T-helper 22 cell (primary cell): Measurements from ENCODE around the gene DEK.
"Not testable (repeated sequence)": the region's sequence is repeated elsewhere in the genome, so short reads cannot be mapped to it uniquely, and the experiment has no call there.

Experiments
- DNase-seq: peaks from one replicate; pipeline ENCODE4 v3.0.0-alpha.2; 2020; ENCODE audit warnings: low read depth

The DEK gene

DNA sequence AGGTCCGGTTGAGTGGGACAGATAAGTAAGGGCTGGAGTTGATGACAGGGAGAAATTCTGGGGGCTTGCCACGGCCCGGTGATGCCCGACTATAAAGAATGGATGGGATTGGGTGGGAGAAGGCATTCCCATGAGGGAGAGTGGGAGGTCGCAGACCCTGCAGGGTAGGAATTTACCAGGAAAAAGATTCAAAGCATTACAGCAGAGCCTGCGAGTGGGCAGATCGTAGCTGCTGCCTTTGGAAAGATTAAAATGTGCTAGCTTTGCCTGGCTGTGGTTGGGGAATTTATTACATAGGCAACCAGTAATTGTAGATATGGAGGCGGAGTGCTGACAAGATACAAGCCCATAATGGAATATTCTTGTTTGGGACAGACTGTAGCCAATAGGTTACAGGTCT lies 59.6 kb downstream of the DEK start:
- DNase-seq, result no peak

DNA sequence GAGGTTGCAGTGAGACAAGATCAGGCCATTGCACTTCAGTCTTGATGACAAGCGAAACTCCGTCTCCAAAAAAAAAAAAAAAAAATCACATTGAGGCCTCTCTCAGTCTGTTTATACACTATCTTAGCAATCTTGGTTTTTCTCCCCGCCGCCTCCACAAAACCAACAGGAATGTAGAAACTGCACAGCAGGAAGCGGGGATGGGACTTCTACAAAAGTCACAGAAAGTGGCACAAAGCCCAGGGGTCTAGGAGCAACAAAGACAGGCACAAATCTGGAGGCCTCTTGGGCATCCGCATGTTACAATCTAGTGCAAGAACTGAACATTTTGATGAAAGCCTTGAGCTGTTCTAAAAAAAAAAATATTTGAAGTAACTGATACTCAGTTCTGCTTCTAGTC lies 60.5 kb downstream of the DEK start:
- DNase-seq, result no peak

DNA sequence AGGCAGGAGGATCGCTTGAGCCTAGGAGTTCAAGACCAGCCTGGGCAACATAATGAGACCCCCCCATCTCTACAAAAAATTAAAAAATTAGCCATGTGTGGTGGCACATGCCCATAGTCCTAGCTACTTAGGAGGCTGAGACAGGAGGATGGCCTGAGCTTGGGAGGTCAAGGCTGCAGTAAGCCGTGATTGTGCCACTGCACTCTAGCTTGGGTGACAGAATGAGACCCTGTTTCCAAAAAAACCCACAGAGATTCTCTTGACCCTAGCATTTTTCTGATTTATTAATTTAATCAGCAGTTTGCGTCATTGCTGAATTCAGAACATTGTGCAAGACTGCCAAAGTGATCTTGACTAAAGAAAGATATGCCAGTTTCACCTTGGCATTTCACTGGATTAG lies 72.3 kb downstream of the DEK start:
- no peak for DNase-seq

GRCh38 chr6:18189196-18189595 lies 75.1 kb downstream of the DEK start:
- no peak for DNase-seq

DNA sequence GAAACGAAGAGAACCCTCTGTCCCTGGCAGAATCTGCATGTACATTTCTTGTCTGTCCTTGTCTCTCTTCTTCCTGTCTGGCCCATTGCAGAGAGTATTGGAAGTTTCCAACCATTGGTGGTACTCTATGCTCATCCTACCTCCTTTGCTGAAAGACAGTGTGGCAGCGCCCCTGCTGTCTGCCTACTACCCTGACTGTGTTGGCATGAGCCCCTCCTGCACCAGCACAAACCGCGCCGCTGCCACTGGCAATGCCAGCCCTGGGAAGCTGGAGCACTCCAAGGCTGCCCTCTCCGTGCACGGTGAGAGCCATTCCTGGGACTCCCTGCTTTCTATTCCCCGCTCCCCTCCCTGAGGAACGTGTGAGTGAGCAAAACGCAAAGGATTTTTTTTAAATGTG lies 76.6 kb downstream of the DEK start:
- no peak for DNase-seq

DNA sequence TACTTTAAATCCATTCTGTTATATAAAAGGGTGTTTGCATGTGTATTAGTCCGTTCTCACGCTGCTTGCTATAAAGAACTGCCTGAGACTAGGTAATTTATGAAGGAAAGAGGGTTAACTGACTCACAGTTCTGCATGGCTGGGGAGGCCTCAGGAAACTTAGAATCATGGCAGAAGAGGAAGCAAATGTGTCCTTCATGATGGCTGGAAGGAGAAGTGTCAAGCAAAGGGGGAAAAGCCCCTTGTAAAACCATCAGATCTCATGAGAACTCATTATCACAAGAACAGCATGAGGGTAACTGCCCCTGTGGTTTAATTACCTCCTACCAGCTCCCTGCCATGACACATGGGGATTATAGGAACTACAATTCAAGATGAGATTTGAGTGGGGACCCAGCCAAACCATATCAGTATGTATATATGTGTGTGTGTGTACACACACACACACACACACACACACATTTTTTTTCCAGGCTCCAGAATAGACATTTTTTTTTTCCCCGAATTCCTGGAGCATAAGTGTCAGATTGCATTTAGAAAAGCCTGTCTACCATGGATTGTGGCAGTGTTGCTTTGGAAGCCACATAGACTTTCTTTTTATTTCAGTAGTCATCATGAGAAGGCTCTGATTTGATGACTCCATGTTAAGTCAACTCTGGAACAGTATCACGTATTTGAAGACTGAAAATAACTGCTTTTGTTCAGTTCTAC lies 77.6 kb downstream of the DEK start:
- no peak for DNase-seq

- no peak for DNase-seq
Measured at GRCh38 chr6:18186033-18186432, 78.3 kb downstream of the DEK start.

DNA sequence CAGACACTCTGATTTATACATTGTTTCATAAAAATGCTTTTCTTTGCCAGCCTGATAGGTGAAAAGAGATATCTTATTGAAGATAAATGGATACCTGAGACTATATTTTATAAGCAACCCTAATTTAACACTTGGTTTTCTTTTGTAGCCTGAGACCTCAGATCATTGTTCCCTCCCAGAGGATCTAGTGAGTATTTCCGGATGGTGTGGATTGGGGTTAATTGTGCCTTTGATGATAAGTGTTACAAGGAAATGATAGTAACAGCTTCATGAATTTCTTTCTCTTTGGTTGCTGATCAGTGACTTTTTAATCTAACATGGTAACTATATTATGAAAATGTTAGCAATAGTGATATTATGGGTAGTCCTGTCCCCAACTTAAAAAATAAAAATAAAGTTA lies 78.7 kb downstream of the DEK start:
- no peak for DNase-seq

GRCh38 chr6:18183766-18184165 lies 80.6 kb downstream of the DEK start:
- no peak for DNase-seq

DNA sequence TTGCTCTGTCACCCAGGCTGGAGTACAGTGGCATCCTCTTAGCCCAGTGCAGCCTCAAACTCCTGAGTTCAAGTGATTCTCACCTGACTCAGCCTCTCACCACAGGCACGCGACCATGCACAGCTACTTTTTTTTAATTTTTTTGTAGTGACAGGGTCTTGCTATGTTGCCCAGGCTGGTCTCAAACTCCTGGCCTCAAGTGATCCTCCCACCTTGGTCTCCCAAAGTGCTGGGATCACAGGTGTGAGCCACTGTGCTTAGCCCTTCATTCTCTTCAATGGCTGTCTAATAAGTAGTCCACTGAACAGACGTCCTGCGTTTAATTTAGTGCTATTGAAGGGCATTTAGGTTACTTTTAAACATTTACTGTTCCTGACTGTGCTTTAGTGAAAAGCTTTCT lies 81.8 kb downstream of the DEK start:
- DNase-seq, result no peak

DNA sequence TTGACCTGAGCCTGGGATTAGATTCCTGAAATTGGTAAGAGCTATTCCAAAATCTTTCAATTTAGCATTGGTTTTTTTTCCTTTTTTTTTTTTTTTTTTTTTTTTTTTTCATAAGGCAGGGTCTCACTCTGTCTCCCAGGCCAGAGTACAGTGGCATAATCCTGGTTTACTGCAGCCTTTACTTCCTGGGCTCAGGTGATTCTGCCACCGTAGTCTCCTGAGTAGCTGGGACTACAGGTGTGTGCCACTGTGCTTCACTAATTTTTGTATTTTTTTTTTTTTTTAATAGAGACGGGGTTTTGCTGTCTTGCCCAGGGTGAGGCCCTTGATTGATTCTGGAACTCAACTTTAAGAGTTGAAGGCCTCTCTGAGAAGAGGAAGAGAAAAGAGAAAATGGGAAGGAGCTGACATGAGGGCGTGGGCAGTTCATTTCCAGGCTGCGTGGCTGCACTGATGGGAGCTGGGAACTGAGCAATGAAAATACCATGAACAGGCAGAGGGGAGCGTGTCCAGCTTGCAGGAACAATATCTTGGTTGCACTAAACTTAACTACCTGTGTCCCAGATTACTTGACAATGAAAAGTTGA lies 84.5 kb downstream of the DEK start:
- no peak for DNase-seq

GRCh38 chr6:18178960-18179615 lies 85.2 kb downstream of the DEK start:
- no peak for DNase-seq

DNA sequence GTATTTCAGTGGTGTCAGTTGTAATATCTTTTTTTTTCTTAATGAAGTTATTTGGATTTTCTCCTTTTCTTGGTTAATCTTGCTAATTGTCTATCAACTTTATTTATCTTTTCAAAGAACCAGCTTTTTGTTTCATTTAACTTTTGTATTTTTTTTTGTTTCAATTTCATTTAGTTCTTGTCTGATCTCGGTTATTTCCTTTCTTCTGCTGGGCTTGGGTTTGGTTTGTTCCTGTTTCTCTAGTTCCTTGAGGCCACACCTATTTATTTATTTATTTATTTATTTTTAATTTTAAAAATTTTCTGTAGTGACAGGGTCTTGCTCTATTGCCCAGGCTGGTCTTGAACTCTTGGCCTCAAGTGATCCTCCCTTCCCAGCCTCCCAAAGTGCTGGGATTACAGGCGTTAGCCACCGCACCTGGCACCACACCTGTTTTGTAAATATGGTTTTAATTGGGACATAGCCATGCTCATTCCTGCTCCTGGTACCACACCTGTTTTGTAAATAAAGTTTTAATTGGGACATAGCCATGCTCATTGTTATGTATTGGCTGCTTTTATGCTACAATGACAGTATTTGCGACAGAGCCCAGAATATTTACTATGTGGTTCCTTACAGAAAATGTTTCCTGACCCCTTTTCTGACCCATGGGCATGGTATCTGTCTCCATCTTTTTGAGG lies 86.9 kb downstream of the DEK start:
- DNase-seq, result no peak

GRCh38 chr6:18176198-18176597 lies 88.1 kb downstream of the DEK start:
- DNase-seq, result not testable (repeated sequence)
